Suprapubic skin (tissue), 4 donors: ENCODE data around the gene MYH3.

ENCODE experiments used
- CTCF ChIP-seq, 2 donors: fragments of 200-600 bp in 1 of 2; fragments of 450-650 bp in 1 of 2; sonication (generic) in 1 of 2; IDR thresholded peaks; one replicate each; pipeline ENCODE4 v1.5.1; 2016 to 2019; ENCODE audit warnings: antibody characterized with exemption in 2 of 2, mild to moderate bottlenecking in 1 of 2, moderate library complexity in 1 of 2
- EP300 ChIP-seq: sonication (generic); formaldehyde crosslinking; IDR thresholded peaks from one replicate; pipeline ENCODE4 v1.6.1; 2017; ENCODE audit warnings: antibody characterized with exemption
- POLR2A ChIP-seq, 2 donors: fragments of 450-650 bp; IDR thresholded peaks; one replicate each; pipeline ENCODE4 v1.6.1; 2017; ENCODE audit warnings: antibody characterized with exemption in 2 of 2, mild to moderate bottlenecking in 2 of 2, moderate library complexity in 2 of 2
- POLR2AphosphoS5 ChIP-seq, 3 donors: sonication (generic); formaldehyde crosslinking; IDR thresholded peaks; one replicate each; pipeline ENCODE4 v1.6.1; 2017; ENCODE audit warnings: antibody characterized with exemption in 3 of 3

DNA sequence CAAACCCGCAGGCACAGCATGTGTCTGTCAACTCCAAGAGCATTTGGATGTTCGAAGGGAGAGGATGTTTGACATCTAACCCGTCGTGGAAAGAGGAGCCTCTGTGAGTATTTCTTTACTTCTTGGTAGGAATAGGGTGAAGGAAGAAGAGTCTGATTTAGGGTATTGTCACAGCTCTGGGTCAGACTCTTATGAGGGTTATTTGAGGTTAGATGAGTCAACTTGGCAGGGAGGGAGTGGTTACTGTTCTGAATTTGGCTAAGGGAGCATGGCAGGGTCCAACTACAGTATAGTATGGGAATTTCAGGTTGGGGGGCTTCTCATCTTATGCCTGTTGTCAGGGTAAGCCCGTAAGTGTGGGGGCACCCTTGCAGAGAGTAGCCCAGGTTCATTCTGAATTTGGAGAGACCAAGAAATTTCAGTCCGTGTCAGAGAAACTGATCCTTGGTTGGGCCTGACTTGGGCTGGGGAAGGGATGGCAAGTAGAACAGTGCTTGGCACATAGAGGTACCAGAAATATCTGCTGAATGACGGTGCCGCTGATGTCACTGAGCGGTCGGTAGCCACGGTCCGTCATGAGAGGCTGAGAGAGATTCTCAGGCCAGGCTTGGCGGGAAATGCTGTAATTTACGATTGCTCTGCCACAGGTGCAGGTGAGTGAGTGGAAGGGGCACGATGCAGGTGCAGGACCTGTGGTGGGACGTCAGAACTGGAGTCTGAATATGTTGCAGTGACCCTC is 43.2 kb downstream of the MYH3 start:
- TF ChIP-seq POLR2AphosphoS5 (IDR thresholded peaks at IDR 0.05) = no peak
- TF ChIP-seq CTCF (IDR thresholded peaks at IDR 0.05) = no peak
- TF ChIP-seq EP300 = no peak
- TF ChIP-seq POLR2A (IDR thresholded peaks at IDR 0.05) = no peak
